ENCODE results near the gene PLIN5.

PLIN5 gene

DNA sequence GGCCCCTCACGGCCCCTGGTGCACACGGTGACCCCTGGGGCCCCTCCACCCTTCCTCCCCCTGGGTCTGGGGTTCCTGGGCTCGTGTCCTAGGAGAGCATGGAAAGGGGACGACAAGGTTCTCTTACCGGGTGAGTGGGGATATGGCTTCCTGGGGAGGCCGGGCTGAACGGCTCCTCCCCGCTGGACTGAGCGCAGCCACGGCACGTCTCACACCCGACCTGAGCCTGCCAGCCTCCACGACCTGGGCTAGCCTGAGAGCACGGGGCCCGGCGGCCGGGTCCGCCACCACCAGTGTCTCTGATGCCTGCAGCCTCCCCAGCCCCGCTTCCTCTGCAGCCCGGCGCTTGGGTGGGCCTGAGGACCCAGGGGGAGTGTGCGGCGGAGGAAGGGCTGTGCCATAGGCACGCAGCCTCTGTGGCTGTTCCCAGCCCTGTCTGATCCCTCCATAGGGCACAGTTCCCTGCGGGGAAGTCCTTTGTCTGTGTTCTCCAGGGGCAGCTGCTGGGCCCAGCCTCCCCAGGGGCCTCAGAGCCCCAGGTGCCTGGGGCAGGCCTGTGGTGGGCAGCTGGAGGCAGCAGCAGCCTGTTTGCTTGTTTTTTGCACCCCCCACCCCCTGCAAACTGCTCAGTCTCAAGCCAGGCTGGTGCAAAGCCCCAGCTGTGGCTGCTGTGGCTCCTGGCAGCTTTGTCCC is 31.7 kb downstream of the PLIN5 start:
- DNase-seq: no peak

DNA sequence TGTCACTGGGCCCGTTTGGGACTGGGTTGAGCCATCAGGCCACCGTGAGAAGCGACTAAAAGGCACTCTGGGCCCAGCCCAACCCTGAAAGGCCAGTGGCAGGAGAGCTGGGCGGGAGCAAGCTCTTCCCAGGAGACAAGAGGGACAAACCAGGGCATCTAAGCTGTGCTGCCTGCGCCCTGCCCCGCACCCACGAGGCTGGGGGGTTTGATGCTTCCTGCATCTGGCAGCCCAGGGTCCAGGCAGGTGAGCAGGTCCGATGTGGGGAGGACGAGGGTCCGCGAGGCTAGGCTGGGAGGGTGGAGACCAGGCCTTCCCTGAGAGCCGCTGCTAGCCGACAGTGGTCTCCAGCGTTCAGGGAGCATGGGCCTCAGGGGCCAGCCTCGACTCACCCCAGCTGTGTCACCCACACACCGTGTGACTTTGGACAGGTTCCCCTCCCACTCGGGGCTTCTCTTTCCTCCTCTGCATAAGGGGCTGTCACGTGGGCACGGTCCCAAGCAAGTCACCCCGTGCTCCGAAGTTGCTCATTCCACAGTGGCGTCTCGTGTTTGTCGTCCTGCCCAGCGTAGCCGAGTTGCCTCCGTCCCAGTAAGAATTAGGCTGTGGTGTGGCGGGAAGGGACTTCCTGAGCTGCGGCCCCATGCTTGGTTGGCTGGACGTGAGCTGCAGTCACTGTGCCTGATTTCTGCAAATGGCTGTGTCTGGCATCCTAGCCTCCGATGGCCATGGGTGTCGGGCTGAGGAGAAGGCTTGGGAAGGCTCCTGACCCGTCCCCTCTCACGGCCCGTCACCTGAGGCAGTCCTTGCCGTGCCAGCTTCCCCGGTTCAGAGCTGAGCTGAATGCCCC is 32.5 kb downstream of the PLIN5 start:
- no peak for DNase-seq

DNA sequence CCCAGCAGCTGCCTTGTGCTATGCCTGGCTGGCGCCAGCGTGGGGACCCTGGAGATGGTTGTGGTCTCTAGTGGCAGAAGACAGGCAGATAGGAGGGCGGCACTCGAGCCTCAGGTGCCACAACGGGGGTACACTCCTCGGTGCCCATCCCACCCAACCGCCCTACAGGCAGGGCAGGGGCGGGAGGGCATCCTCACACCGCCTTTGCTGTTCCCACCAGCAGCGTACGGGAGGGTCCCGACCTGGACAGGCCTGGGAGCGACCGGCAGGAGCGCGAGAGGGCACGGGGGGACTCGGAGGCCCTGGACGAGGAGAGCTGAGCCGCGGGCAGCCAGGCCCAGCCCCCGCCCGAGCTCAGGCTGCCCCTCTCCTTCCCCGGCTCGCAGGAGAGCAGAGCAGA is 33.3 kb downstream of the PLIN5 start:
- no peak for DNase-seq

DNA sequence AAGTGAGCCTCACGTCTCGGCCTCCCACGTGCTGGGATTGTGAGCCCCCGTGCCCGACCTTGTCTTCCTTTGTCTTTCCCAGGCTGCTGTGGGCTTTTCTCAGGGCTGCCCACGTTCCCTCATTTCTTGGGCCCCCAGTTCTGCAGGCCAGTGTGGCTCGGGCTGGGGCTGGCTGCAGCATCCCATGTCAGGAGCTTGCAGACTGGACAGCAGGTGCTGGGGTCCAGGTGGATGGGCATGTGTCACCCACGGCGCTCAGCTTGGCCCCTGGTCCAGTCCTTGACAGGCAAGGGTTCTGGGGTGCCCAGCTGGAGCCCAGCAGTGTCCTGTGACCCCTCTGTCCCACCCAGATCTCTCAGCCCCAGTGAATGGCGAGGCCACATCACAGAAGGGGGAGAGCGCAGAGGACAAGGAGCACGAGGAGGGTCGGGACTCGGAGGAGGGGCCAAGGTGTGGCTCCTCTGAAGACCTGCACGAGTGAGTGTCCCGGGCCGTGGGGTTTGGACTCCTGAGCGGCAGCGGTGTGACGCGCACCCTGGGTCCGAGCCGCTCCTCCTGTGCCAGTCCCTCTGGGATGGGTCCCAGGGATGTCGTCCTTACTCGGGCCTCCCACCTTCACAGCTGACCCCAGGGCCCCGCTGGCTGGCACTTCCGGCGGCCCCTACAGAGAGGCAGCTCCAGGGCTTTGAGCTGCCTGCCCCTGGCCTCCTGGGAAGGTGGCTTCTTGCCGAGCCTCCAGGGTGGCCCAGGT is 34.0 kb downstream of the PLIN5 start:
- no peak for DNase-seq

DNA sequence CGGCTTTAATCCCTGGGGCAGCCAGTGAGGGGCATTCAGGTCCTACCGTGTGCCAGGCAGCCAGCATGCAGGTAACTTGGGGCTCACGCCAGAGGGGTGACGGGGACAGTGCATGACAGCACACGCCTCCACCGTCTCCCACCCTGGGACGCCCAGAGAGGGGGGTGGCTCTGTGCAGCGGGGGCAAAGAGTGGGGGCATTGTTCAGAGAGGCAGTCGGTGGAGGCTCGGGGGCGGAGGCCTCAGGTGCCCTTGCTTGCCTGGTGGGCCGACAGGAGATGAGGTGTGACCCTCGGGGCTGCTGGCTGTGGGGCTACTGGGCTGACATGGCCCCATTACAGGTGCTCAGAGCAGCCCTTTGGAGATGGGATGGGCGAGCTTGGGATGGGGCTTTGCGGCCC is 35.2 kb downstream of the PLIN5 start:
- DNase-seq: no peak

DNA sequence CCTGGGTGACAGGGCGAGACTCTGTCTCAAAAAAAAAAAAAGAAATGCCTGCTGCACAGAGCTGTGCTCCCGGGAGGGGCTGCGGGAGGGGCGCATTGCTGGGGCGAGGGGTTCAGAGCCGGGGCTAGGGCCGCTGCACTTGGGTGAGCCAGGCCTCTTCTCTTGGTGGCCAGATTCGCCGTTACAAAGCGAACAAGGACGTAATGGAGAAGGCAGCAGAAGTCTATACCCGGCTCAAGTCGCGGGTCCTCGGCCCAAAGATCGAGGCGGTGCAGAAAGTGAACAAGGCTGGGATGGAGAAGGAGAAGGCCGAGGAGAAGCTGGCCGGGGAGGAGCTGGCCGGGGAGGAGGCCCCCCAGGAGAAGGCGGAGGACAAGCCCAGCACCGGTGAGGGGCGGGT is 35.7 kb downstream of the PLIN5 start:
- no peak for DNase-seq

DNA sequence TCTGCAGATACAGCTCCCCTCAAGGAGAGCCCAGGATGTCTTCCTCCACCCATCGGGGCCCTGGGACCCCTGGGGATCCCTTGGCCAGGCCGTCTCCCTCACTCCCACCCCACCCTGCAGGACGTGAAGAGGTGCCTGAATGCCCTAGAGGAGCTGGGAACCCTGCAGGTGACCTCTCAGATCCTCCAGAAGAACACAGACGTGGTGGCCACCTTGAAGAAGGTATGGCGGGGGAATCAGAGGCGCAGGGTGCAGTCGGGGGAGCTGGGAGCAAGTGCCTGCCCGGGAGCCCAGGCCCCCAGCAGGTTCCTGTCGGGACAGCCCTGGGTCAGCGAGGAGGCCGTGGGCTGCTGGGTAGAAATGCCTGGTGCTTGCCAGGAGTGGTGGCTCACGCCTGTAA is 36.3 kb downstream of the PLIN5 start:
- DNase-seq: no peak

DNA sequence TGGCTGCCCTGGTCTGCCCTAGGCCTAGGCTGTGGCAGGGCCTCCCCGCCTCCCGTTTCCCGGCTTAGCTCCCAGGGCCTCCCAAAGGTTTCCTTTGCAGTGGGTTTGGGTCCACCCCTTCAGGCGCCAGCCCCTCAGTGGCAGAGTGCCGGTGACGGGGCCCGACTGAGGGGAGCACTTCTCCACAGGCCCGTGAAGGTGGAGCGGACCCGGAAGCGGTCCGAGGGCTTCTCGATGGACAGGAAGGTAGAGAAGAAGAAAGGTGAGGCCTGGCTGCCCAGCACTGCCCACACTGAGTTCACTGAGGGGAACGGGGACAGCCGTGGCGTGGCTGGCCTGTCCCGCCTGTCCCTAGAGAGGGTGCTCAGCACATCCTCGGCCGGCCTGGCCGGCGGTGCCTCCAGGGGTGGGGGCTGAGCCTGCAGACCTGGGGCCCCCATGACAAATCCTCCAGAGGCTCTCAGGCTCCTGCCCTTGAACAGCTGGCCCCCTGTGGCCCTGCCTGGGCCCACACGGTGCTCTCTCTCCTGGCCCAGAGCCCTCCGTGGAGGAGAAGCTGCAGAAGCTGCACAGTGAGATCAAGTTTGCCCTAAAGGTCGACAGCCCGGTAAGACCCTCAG is 37.1 kb downstream of the PLIN5 start:
- no peak for DNase-seq

DNA sequence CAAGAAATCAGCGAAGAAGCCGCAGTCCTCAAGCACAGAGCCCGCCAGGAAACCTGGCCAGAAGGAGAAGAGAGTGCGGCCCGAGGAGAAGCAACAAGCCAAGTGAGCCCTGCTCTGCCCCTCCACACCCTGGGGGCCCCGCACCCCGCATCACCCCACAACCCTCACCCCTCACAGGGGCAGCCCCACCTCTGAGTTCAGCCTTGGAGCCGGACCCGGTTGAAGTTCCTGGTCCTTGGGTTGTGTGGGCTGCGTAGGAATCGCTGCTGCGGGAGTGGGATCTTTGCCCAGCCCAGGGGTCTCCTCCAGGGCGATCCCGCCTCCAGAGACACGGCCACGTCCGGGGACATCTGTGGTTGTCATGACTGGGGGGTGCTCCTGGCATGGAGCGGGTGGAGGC is 38.7 kb downstream of the PLIN5 start:
- DNase-seq: no peak

DNA sequence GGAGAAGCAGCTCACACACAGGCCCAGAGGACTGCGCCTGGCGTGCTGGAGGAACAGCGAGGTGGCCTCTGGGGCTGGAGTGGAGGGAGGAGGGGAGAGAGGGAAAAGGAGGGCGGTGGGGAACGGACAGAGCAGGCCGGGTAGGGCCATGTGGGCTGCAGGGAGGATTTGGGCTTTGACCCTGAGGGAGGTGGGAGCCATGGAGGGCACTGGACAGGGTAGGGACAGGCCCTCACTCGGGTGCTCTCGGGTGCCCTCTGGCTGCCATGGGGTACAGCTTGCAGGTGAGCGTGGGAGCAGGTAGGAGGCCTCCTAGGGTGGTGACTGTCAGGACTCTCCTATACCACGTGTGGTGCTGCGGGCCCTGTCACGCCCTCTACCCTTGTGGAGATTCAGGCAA is 39.6 kb downstream of the PLIN5 start:
- DNase-seq: no peak

DNA sequence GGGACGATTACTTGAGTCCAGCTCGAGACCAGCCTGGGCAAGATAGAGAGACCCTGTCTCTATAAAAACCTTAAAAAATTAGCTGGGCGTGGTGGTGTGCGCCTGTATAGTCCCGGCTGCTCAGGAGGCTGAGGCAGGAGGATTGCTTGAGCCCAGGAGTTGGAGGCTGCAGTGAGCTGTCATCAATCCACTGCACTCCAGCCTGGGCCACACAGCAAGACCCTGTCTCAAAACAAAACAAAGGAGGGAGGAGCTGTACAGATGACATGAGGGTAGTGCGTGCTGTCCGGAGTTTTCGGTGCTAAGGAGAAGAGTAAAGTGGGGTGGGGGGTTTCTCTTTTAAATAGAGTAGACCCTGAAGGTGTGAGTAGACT is 40.3 kb downstream of the PLIN5 start:
- no peak for DNase-seq

DNA sequence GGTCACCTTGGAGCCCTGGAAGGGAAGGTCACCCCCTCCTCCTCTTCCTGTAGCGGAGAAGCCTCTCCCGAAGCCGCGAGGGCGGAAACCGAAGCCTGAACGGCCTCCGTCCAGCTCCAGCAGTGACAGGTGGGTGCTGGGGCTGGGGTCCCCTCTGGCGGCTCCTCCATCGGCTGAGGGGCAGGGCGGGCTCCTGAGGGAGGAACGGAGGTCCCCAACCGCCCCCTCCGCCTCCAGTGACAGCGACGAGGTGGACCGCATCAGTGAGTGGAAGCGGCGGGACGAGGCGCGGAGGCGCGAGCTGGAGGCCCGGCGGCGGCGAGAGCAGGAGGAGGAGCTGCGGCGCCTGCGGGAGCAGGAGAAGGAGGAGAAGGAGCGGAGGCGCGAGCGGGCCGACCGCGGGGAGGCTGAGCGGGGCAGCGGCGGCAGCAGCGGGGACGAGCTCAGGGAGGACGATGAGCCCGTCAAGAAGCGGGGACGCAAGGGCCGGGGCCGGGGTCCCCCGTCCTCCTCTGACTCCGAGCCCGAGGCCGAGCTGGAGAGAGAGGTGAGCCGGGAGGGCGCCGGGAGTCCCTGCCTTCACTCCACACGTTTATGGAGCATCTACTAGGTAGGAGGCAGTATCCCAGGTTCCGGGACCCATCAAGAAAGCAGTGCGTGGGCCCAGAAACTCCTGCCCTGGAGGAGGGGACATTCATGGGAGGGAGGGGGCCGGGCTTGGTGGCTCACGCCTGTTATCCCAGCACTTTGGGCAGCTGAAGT is 40.9 kb downstream of the PLIN5 start:
- no peak for DNase-seq

DNA sequence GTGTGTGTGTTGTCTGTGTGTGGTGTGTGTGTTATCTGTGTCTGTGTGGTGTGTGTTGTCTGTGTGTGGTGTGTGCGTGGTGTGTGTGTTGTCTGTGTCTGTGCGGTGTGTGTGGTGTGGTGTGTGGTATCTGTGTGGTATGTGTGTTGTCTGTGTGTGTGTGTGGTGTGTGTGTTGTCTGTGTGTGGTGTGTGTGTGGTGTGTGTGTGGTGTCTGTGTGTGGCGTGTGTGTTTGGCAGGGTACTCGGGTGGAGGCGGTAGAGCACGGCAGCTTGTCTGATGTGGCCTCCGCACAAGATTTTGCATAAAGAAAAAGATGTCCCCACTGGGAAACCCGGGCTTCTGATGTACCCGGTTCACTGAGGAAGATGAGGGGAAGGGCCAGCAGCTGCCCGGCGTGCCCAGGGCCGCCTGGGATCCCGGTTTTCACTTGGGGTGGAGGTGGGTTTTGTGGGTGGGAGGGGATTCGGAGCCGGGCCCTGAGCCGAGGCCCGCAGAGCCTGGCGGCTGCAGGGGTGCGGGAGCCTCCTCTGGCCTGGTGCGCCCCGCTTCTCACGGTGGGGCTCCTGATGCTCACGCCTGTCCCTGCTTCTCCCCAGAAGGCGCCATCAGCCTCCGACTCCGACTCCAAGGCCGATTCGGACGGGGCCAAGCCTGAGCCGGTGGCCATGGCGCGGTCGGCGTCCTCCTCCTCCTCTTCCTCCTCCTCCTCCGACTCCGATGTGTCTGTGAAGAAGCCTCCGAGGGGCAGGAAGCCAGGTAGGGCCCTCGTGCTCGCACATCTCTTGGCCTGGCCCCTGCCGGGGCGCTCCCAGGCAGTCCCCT is 41.7 kb downstream of the PLIN5 start:
- DNase-seq: no peak

DNA sequence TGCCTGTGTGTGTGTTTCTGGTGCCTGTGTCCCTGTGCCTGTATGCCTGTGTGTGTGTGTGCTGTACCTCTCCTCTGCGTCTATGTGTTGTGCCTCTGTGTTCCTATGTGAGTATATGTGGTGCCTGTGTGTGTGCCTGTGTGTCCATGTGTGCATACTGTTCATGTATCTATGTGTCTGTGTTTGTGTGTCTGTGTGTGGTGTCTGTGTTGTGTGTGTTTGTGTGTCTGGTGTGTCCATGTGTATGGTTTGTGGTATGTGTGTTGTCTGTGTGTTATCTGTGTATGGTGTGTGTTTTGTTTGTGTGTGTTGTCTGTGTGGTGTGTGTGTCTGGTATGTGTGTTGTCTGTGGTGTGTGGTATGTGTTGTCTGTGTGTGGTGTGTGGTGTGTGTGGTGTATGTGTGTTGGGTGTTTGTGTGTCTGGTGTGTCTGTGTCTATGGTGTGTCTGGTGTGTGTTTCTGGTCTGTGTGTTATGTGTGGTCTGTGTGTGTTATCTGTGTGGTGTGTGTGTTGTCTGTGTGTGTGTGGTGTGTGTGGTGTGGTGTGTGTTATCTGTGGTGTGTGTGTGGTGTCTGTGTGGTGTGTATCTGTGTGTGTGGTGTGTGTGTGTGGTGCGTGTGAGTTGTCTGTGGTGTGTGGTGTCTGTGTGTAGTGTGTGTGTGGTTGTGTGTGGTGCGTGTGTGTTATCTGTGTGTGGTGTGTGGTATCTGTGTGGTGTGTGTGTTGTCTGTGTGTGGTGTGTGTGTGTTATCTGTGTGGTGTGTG is 42.5 kb downstream of the PLIN5 start:
- no peak for DNase-seq

DNA sequence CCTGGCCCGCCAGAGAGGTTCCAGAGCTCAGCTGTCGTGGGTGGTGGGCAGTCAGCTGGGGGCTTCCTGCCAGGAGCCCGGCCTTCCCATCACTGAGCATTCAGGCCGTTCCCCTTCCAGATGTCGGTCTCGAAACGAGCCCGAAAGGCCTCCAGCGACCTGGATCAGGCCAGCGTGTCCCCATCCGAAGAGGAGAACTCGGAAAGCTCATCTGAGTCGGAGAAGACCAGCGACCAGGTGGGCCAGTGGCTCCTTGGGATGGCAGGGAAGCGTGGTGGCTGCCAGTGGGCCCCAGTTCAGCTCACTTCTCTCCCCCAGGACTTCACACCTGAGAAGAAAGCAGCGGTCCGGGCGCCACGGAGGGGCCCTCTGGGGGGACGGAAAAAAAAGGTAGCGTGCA is 43.6 kb downstream of the PLIN5 start:
- DNase-seq: no peak

DNA sequence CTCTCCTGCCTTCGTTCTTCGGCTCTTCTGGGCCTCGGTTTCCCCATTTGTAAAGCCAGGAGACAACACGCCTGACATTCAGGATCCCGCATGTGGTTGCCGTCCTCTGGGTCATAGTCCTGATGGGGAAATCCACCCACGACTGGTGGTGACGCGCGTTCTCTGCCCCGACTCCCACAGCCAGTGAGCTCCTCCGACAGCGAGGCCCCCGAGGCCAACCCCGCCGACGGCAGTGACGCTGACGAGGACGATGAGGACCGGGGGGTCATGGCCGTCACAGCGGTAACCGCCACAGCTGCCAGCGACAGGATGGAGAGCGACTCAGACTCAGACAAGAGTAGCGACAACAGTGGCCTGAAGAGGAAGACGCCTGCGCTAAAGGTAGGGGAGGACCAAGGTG is 46.5 kb downstream of the PLIN5 start:
- no peak for DNase-seq

DNA sequence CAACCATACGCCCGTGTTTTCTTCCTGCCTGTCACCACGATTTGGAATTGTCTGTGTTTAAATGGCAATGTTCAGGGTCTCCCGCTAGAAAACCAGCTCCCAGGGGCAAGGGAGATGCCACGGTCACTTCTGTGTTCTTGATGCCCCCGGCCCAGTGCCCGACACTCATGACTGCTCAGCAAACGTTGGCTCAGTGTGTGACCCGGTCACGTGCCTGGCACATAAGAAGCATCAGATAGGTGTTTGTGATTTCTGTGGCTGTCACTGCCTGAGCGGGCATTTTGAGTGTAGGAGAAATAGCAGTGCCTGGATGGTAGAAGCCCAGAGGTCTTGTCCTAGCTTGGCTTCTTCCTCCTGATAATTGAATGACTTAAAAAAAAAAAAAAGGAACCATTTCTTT is 47.5 kb downstream of the PLIN5 start:
- no peak for DNase-seq

DNA sequence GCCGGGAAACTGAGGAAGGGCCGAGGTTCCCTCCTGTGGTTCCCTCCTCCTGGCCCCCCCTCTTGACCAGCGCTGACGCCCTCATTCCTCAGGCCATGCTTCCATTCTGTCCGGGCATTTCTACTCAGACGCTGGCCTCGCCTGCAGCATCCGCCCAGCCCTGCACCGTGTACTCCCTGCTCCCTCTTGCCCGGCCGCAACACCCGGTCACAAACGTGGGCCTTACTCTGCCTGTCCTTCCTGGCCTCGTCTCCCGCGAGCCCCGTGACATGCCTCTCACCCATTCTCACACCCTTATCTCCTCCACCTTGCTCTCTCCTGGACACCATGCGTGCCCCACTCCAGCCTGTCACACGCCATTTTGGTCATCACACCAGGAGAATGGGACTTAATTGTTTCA is 51.6 kb downstream of the PLIN5 start:
- DNase-seq: no peak

DNA sequence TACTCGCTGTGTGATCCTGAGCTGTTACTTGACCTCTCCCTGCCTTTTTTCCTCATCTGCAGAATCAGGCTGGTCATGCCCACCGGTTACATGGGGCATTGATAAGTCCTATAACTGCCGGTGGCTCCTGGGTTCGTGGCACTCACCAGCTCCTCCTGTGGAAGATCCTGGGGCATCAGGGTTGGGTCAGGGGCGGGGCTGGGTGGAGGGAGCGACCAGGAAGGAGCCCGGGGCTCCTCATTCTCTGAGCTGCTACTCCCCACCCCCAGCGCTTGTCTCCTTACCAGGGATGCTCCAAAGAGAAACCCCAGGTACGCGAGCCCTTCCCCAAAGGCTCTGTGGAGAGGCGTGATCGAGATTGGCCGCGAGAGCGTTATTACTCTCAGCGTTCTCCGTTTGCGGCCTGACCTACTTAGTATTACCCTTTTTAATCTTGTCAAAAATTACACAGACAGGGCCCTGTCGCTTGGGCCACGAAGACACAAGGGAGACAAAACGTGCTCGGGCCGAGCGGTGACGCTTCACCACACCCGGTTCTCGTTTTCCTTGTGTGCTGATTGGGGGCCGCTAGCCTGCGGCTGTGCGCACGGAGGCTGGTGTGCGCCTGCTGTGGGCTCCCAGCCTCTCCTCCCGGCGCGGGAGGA is 52.2 kb downstream of the PLIN5 start:
- no peak for DNase-seq

DNA sequence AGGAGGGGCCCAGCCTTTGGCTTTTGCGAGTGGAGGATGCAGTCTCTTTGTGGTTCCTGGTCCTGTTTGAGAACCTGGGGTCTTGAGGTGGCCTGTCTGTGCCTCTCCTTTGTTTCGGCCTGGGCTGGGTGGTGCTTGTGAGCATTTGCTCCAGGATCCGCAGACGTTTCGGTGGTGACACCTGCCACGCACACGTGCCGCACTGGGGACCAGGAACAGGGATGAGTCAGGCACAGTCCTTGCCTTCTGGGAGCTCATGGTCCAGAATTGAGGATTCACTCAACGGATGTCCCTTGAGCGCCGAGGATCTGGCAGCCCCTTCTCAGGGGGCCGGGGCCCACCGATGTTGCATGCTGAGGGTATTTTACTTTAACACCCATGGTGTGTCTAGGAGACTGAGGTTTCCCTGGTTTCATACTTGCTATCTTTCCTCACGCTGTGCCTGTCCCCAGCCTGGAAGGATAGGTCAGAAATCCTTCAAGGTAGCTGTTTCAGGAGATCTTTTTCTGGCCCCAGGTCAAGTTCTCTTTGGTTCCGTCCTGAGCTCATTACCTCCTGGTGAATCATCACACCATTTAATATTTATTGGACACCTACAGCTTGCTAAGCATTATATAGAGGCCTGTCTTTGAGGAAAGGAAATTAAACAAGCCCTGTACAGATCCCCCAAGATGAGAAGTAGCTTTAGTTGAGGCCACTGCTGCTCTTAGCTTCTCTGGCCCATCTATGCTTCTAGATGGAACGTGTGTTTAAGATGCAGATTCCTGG is 57.8 kb downstream of the PLIN5 start:
- no peak for DNase-seq

Data from NCI-H446 treated with DMSO at 0.1 percent for 48 hours (cell line).